ENCODE data around the gene GPRIN3. TPM values are rescaled to one million over a fixed set of nuclear protein-coding genes. Genes with fewer than 3 reads are reported as not detected.

The GPRIN3 gene
- polyA plus RNA-seq (2013, experiment 1 of 2; ENCODE audit: insufficient read length) = 0.13 TPM
- 0.09 TPM for polyA plus RNA-seq (2013, experiment 2 of 2; ENCODE audit: insufficient read length)

- DNase-seq = peak; percentile 23
Observed at GRCh38 chr4:89307446-89308160, at the start of gene GPRIN3. Gene GPRIN3 (minus strand): TSS chr4:89307800. CDS start chr4:89250110, 57,690 bp downstream.

GRCh38 chr4:89357340-89357739 lies 49.7 kb upstream of the GPRIN3 start:
- no peak for DNase-seq

GRCh38 chr4:89356086-89356485 lies 48.5 kb upstream of the GPRIN3 start:
- no peak for DNase-seq

GRCh38 chr4:89353514-89353913 lies 45.9 kb upstream of the GPRIN3 start:
- DNase-seq = no peak

GRCh38 chr4:89352541-89352940 lies 44.9 kb upstream of the GPRIN3 start:
- no peak for DNase-seq

- DNase-seq = no peak
Observed at GRCh38 chr4:89351201-89351600, 43.6 kb upstream of the GPRIN3 start.

GRCh38 chr4:89347363-89348025 lies 39.9 kb upstream of the GPRIN3 start:
- DNase-seq = no peak

GRCh38 chr4:89344571-89344970 lies 37.0 kb upstream of the GPRIN3 start:
- no peak for DNase-seq

- DNase-seq = no peak
Observed at GRCh38 chr4:89338206-89338605, 30.6 kb upstream of the GPRIN3 start.

- no peak for DNase-seq
Observed at GRCh38 chr4:89337681-89338080, 30.1 kb upstream of the GPRIN3 start.

GRCh38 chr4:89336818-89337420 lies 29.3 kb upstream of the GPRIN3 start:
- DNase-seq = no peak

- DNase-seq = no peak
Observed at GRCh38 chr4:89334830-89335229, 27.2 kb upstream of the GPRIN3 start.

GRCh38 chr4:89334311-89334710 lies 26.7 kb upstream of the GPRIN3 start:
- no peak for DNase-seq

- DNase-seq = no peak
Observed at GRCh38 chr4:89331686-89332544, 24.3 kb upstream of the GPRIN3 start.

- DNase-seq = no peak
Observed at GRCh38 chr4:89331197-89331596, 23.6 kb upstream of the GPRIN3 start.

- DNase-seq = no peak
Observed at GRCh38 chr4:89329280-89329679, 21.7 kb upstream of the GPRIN3 start.

GRCh38 chr4:89324671-89325070 lies 17.1 kb upstream of the GPRIN3 start:
- DNase-seq = peak; percentile 16

- DNase-seq = no peak
Observed at GRCh38 chr4:89322671-89323070, 15.1 kb upstream of the GPRIN3 start.

GRCh38 chr4:89319756-89320155 lies 12.2 kb upstream of the GPRIN3 start:
- peak; percentile 8 for DNase-seq

GRCh38 chr4:89316931-89317366 lies 9.3 kb upstream of the GPRIN3 start:
- peak; percentile 61 for DNase-seq

- DNase-seq = no peak
Observed at GRCh38 chr4:89316211-89316610, 8.6 kb upstream of the GPRIN3 start.

- peak; percentile 14 for DNase-seq
Observed at GRCh38 chr4:89314291-89314690, 6.7 kb upstream of the GPRIN3 start.

GRCh38 chr4:89312066-89312465 lies 4.5 kb upstream of the GPRIN3 start:
- no peak for DNase-seq

All from fibroblast of skin of abdomen (primary cell).